Right renal pelvis (tissue), 4 donors: ENCODE data around the gene FAM98A. TPM values are rescaled to one million over a fixed set of nuclear protein-coding genes. Genes with fewer than 3 reads are reported as not detected.

ENCODE experiments used
- DNase-seq, 4 donors: peaks; one replicate each; pipeline ENCODE4 v3.0.0-alpha.2; 2013; ENCODE audit warnings: low read depth in 4 of 4, low spot score in 3 of 4, missing footprints in 1 of 4
- polyA plus RNA-seq, 4 donors: library from polyadenylated mRNA; unstranded; fragments of 120-200 nt; gene quantifications; one replicate each; pipeline ENCODE4 v1.2.1, GENCODE V29; 2013; ENCODE audit not compliant: insufficient read length in 4 of 4

FAM98A gene
- polyA plus RNA-seq, 4 donors, result 45.4 to 64.1 (median 55.1) TPM

DNA sequence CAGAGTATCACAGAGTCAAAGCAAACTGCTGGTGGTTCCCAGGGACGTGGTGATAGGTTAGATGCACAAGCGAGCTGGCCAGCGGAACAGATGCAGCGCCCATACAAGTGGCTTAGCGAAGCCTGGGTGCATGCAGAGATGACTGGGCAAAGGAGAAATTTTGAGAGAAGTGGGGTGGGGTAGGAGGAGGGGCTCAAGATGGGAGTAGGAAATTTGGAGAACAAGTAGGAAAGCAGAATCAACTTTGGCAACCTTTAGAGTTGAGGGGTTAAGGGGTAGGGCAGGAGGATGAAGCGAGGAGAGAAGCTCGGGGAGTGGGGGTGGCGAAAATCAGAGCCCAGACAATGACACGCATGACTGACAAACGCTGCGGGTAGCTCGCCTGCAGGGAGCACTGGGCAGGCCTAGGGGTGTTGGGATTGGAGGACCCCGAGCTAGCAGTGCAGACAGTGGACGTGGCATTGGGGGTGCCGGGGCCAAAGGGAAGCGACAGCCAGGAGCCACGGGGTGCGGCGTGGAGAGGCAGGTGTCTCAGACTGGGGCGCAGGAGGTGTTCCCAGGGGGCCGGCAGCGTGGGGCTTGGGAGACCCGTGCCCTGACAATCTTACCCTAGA is 431 bp downstream of the FAM98A start:
- no peak for DNase-seq

GRCh38 chr2:33597026-33597425 is 2.1 kb downstream of the FAM98A start:
- DNase-seq, result no peak

DNA sequence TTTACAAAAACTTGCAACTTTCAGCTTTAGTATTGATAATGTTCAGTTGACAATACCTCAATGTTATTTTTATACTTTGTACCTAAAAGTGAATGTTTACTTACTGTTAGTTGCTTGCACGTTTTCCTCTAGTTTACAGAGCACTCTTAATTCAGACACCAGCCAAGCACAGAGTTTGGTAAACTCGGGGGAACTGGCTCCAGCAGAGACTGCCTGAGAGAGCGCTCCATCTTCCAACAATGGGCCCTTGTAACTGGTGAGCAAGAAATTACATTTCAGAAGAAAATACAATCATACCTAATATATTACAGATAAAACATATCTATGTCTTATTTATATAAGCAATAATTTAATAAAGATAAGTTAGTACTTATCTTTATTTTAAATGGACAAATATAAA is 3.7 kb downstream of the FAM98A start:
- DNase-seq, result no peak

DNA sequence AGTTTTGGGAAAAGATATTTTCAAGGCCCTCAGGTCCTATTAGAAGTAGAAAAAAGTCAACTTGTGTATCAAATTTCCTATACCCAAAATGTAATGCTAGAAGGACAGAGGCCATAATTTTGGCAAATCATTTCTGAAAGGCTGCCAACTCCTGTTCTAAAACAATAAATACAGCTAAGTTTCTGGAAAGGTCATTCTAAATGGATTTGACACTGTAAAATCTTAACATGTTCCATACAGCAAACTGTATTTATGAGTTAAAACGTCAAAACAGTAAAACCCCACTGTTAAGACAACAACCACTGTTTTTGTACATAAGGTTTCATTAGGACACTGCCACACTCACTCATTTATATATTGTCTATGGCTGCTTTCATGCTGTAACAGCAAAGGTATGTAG is 9.7 kb downstream of the FAM98A start:
- DNase-seq, result no peak

DNA sequence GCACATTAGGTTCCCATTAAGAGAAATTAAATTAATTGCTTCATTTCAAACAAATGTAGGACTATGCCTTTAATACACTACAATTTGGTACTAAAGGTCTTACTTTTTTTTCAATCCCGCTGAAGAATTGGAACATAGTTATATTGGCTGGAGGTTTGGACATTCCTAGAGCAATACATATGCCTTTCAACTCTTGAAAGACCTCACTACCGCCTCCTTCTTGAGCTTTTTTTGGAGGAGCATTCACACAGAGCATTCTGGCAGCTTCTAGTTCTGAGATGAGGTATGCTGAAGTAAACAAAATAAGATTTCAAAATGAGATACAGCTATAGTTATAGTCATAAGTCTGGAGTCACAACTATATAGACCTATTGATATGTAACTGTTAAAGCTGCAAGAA is 10.9 kb downstream of the FAM98A start:
- DNase-seq, result no peak

- DNase-seq, result no peak
Observed at GRCh38 chr2:33586766-33587165, 12.3 kb downstream of the FAM98A start.

DNA sequence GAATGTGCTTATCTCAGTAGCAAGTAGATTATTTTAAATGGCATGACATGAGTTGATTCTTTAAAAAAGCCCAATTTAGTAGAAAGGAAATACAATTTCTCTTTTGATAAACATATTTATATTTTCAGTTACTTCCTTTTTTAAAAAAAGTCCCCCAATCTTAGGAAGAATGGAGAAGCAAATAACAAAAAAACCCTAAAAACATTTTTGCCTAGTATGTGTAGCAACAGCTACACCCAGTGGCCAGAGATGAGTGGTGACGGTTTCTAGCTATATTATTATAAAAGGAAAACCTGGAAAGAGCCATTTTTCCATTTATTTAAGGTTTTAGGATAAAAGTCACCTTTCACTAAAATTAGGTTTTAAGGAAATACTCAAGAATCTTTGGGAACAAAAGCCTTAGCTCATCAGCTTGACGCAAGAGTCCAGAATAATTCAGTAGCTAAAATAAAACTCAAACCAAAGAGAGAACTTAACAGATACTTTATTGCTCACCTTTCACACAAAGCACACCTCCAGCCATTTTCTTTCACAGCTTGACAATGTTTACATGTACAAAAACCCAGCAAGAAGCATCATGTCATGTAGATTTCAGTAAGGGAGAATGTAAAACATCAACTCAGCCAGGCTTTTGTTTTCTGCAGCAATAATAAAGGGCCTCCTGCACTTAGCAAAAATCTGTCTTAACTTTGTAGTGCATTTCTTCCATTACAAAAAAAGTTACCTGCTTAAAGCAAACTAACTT is 15.7 kb downstream of the FAM98A start:
- no peak for DNase-seq

GRCh38 chr2:33581872-33582271 is 17.2 kb downstream of the FAM98A start:
- no peak for DNase-seq

DNA sequence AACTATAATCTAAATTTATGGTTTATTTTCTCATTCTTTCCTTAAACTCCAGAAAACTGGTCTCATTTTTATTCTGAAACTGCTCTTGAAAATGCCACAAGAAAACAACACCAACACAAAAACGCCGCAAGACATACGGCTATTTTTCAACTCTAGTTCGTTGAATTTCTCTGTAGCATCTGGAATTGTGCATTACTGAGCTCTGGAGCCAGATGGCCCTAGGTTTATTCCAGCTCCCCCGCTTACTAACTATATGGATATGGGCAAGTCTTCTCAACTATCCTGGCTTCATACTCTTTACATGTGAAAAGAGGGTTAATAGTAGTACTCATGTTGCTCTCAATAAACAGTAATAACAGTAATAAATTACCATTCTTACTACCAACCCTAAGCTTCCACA is 19.9 kb downstream of the FAM98A start:
- DNase-seq, result no peak

GRCh38 chr2:33577668-33578067 is 21.4 kb downstream of the FAM98A start:
- DNase-seq, result no peak

DNA sequence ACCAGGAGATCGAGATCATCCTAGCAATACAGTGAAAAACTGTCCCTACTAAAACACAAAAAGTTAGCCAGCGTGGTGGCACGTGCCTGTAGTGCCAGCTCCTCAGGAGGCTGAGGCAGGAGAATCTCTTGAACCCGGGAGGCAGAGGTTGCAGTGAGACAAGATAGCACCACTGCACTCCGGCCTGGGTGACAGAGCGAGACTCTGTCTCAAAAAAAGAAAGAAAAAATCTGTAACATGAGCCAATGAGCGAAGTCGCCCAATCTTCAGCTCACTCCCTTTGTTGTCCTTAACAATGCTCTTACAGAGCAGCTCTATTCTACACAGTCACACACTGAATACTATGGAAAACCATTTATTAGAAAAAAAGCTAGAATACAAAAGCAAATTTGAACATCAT is 22.0 kb downstream of the FAM98A start:
- DNase-seq, result no peak

- DNase-seq, result no peak
Observed at GRCh38 chr2:33573657-33574056, 25.4 kb downstream of the FAM98A start.

GRCh38 chr2:33570681-33571080 is 28.4 kb downstream of the FAM98A start:
- no peak for DNase-seq

DNA sequence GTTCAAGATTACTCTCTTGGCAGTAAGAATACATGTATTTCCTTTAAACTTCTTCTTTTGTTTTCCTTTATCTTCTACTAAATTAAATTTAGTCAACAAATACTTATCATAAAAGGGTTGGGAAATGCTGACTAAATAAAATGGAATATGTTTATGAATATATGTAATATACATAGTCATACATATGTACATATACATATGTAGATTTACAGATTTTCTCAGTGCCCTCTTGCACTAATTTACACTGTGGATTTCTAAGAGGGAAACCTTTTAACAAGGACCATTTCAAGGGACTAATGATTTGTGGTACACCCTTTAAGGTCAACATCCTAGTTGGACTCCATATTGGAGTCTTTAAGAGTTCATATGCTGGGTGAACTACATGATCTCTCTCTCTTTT is 37.2 kb downstream of the FAM98A start:
- no peak for DNase-seq

DNA sequence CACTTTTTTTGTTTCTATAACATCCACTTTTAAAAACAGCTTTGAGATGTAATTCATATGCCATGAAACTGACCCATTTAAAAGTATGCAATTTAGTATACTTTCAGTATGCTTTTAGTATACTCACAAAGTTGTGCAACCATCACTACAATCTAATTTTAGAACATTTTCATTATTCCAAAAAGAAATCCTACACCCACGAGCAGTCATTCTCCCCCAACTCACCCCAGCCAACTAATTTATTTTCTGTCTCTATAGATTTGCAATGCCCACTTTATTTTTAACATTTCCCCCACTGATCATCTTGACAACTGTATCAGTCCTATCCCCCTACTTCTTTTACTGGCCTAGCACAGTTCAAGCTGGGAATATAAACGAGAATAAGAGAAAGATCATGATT is 39.1 kb downstream of the FAM98A start:
- DNase-seq, result no peak

DNA sequence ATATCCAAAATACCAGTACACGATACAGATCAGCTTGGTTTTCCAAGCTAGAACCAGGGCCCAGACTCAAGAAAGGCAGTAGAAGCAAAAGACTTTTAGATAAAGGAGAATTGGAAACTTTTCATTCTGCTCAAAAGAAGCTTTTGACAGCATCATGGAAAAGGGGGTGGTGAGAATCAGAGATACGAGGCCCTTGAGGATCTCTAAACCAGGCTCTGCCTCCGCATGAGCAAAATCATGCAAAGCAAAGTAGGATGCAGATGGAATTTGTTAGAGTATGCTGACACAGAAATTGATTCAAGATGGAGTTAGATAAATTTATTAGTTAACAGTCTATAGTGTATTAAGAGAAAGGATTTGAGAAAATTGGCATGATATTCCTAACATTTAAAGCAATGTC is 39.8 kb downstream of the FAM98A start:
- DNase-seq, result no peak

- DNase-seq, result no peak
Observed at GRCh38 chr2:33555681-33556080, 43.4 kb downstream of the FAM98A start.

DNA sequence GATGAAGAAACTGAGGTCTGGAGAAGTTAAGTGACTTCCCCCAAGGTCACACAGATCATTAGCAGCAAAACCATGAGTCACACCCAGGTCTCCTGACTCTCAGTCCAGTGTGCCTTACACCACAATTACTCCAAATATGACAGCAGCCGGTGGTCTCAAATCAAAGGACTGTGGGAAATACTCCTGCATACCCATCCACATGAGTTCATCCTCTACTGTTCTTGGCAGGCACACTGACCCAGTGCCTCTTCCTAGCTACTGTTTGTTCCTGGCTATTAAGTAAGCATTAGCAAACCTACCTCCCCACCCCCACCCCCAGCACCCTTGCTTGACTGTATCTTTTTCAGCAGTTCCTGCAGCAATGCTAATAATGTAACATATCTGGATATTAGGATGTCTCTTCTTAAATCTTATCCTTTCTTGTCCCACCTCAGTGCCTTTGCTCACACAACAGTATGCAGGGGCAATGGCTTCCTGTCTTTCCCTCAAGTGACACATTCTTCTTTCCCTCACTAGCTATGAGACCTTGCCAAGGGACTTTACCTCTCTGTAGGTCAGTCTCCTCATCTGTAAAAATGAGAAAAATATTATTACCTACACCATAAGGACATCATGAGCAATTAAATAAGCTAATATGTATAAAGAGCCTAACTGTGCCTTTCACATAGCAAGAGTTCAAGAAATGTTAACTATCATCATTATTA is 46.2 kb downstream of the FAM98A start:
- DNase-seq, result no peak

GRCh38 chr2:33550206-33550605 is 48.9 kb downstream of the FAM98A start:
- DNase-seq, result no peak

DNA sequence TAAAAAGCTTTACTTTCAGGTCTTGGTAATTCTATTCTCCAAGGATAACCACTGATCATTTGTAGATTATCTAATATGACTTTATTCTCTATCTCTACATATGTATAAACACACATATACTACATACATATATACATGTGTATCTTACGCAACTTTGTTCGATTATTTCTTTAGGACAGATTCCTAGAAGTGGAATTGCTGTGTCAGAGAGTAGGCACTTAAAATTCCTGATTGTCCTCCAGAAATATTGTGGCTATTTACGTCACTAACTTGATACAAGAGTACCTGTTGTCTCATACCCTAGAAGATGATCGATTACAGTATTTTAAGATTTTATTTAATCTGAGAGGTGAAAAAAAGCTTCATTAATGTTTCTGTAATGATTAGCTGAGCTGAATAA is 57.9 kb downstream of the FAM98A start:
- no peak for DNase-seq

- no peak for DNase-seq
Observed at GRCh38 chr2:33535421-33535820, 63.7 kb downstream of the FAM98A start.
